GM12801 (cell line): ENCODE results near the gene ZNF880.

Experiments
- CTCF ChIP-seq: IDR thresholded peaks from one replicate; pipeline ENCODE4 v1.5.1; 2011; ENCODE audit warnings: control low read depth; ENCODE audit not compliant: insufficient read length; ENCODE audit errors: extremely low read depth

The ZNF880 gene

GRCh38 chr19:52410276-52410675 lies 40.6 kb downstream of the ZNF880 start:
- no peak for TF ChIP-seq CTCF

GRCh38 chr19:52415711-52416110 lies 46.0 kb downstream of the ZNF880 start:
- TF ChIP-seq CTCF, result no peak

GRCh38 chr19:52428937-52429336 lies 59.2 kb downstream of the ZNF880 start, which contains the start of gene ZNF534:
Gene ZNF534 (plus strand): TSS chr19:52429148. CDS start chr19:52431475, 2,327 bp downstream.
- TF ChIP-seq CTCF, result no peak
